Cardiac fibroblast (primary cell): Measurements from ENCODE around the gene DHRS9.
"Not testable (repeated sequence)": the region's sequence is repeated elsewhere in the genome, so short reads cannot be mapped to it uniquely, and the experiment has no call there.

Experiments
- DNase-seq, 2 donors: peaks; one replicate each; pipeline versions ENCODE4 v3.0.0 to v3.0.0-alpha.2; 2010; ENCODE audit warnings: low read depth in 2 of 2
- H3K4me3 ChIP-seq, 2 donors: replicated peaks in 1 of 2; 1 replicate in 1 of 2; 2 replicates in 1 of 2; pipeline ENCODE4 v1.5.1; 2011; ENCODE audit warnings: low read depth in 2 of 2, low read length in 2 of 2, mild to moderate bottlenecking in 2 of 2, moderate library complexity in 1 of 2
- TF ChIP-seq, protein P1 (sequence below): IDR thresholded peaks from one replicate; pipeline ENCODE4 v1.5.1; 2011; ENCODE audit warnings: low read depth, mild to moderate bottlenecking, low read length, inconsistent platforms

The DHRS9 gene

DNA sequence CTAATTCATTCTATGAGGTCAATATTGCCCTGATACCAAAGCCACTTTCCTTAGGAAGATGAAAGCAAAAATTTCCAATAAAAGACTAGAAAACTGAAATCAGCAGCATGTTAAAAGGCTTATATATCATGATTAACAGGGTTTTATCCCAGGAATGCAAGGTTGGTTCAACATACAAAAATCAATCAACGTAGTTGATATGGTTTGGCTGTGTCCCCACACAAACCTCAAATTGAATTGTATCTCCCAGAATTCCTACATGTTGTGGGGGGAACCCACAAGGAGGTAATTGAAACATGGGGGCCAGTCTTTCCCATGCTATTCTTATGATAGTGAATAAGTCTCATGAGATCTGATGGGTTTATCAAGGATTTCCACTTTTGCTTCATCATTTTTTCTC, 26.5 kb upstream of the DHRS9 start:
- no peak overlapping the region for H3K4me3 ChIP-seq
- no peak for DNase-seq
- TF ChIP-seq, protein P1, sequence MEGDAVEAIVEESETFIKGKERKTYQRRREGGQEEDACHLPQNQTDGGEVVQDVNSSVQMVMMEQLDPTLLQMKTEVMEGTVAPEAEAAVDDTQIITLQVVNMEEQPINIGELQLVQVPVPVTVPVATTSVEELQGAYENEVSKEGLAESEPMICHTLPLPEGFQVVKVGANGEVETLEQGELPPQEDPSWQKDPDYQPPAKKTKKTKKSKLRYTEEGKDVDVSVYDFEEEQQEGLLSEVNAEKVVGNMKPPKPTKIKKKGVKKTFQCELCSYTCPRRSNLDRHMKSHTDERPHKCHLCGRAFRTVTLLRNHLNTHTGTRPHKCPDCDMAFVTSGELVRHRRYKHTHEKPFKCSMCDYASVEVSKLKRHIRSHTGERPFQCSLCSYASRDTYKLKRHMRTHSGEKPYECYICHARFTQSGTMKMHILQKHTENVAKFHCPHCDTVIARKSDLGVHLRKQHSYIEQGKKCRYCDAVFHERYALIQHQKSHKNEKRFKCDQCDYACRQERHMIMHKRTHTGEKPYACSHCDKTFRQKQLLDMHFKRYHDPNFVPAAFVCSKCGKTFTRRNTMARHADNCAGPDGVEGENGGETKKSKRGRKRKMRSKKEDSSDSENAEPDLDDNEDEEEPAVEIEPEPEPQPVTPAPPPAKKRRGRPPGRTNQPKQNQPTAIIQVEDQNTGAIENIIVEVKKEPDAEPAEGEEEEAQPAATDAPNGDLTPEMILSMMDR = no peak

DNA sequence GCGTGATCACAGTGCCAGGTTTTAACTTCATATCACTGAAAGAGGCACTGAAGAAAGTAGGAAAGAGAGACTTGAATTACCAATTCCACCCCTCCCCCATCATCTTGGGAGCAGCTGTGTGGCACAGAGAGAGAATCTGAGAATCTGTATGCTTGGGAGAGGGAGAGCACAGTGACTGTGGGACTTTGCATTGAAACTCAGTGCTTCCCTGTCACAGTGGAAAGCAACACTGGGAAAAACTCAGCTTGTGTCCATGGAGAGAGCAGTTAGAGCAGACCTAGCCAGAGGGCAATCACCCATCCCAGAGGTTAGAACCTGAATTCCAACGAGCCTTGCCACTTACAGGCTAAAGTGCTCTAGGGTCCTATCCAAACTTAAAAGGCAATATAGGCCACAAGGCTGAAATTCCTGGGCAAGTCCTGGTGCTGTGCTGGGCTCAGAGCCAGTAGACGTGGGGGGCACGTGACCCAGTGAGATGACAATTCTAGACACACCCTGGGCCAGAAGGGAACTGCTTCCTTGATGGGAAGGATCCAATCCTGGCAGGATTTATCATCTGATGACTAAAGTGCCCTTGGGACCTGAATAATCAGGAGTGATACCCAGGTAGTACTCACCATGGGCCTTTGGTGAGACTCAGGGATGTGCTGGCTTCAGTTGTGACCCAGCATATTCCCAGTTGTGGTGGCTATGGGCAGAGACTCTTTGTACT, 22.8 kb upstream of the DHRS9 start:
- H3K4me3 ChIP-seq = no peak overlapping the region
- DNase-seq = peak in 1 of 2 donors; percentile 37
- TF ChIP-seq, protein P1 = no peak

DNA sequence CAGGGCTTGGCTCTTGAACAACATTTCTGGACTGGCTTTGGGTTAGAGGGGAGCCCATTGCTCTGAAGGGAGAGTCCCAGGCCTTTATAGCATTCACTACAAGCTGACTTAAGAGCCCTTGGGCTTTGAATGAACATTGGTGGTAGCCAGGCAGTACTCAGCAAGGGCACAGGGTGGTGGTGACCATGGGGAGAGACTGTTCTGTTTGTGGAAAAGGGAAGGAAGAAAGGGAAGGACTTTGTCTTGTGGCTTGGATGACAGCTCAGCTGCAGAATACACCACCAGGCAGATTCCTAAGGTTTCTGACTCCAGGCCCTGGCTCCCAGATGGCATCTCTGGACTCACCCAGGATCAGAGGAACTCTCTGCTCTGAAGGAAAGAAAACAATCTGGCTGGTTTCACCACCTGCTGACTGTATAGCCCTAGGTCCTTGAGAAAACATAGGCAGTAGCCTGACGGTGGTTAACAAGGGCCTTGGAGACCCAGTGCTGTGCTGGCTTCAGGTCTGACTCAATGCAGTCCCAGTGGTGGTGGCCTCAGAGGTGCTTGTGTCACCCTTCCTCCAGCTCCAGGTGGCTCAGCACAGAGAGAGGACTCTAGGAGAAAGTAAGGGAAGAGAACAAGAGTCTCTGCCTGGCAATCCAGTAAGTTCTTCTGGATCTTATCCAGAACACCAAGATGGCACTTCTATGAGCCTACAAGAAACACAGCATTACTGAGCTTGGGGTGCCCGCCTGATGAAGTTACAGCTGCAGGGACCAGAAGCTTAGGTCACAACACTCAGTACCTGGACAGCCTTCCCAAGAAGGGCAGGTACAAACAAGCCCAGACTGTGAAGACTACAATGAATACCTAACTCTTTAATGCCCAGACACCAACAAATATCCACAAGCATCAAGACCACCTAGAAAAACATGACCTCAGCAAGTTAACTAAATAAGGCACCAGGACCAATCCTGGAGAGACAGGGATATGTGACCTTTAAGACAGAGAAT, 21.8 kb upstream of the DHRS9 start:
- TF ChIP-seq, protein P1 = no peak
- no peak for DNase-seq
- H3K4me3 ChIP-seq = no peak overlapping the region

DNA sequence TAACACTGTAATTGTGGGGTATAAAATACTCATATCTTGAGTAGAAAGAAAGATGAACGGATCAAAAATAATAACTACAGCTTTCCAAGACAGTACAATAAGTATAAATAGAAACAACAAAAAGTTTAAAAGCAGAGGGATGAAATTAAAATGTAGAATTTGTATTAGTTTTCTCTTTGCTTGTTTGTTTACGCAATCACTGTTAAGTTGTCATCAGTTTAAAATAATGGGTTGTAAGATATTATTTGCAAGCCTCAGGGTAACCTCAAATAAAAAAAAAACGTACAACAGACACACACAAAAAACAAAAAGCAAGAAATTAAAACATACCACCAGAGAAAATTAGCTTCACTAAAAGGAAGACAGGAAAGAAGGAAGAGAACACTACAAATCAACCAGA, 20.2 kb upstream of the DHRS9 start:
- no peak for DNase-seq
- no peak overlapping the region for H3K4me3 ChIP-seq
- TF ChIP-seq, protein P1 = no peak

DNA sequence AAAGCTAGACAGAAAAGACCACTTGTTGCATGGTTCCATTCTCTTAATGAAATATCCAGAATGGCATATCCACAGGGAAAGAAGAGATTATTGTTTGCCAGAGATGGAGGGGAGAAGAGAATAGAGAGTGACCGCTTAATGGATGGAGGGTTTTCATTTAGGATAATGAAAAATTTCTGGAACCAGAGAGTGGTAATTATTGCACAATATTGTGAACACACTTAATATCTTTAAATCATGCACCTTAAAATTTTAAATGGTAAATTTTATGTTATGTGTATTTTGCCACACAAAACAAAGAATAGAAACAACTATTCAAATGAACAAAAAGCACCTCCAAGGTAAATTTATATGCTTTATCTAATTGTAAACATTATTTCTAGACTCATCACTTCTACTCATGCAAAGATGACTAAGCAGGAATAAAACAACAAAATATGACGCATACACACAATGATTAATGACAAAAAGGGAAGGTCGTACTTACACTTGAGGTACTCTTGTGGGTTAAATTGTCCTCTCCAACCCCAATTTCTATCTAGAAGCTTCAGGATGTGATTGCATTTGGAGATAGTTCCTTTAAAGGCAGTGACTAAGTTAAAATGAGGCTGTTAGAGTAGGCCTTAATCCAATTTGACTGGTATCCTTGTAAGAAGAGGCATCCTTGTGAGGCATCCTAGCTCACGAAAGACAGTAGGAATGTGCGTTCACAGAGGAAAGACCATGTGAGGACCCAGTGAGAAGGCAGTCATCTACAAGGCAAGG, 18.7 kb upstream of the DHRS9 start:
- TF ChIP-seq, protein P1 = no peak
- DNase-seq = peak in 1 of 2 donors; percentile 85

DNA sequence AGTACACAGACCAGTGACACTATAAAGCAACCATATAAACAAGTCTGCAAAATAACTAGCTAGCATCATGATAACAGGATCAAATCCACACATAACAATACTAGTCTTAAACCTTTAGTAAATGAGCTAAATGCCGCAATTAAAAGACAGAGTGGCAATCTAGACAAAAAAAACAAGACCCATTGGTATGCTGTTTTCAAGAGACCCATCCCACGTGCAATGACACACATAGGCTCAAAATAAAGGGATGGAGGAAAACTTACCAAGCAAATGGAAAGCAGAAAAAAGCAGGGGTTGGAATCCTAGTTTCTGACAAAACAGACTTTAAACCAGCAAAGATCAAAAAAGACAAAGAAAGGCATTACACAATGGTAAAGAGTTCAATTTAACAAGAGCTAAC, 14.8 kb upstream of the DHRS9 start:
- not testable (repeated sequence) for H3K4me3 ChIP-seq, DNase-seq

More for the DNA sequence above, 18.7 kb upstream of the DHRS9 start:
- H3K4me3 ChIP-seq = no peak overlapping the region

DNA sequence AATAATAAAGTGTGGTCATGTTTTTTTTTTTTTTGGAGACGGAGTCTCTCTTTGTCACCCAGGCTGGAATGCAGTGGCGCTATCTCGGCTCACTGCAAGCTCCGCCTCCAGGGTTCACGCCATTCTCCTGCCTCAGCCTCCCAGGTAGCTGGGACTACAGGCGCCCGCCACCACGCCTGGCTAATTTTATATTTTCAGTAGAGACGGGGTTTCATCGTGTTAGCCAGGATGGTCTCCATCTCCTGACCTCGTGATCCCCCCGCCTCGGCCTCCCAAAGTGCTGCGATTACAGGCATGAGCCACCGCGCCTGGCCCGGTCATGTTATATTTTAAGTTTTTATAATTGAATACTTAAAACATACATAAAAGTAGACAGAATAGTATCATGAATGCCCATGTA, 5.2 kb upstream of the DHRS9 start:
- DNase-seq, H3K4me3 ChIP-seq: not testable (repeated sequence)
